CD4-positive, CD25-positive, alpha-beta regulatory T cell (primary cell): ENCODE data around the gene ENDOG. TPM values are rescaled to one million over a fixed set of nuclear protein-coding genes. Genes with fewer than 3 reads are reported as not detected.

Source experiments
- ATAC-seq, 2 donors: fragments of 150-1000 bp; cut with Tn5 transposase; one replicate each; pipeline ENCODE4 v1.10.0; 2021; ENCODE audit warnings: low read depth in 2 of 2, moderate number of reproducible peaks in 2 of 2, moderate library complexity in 1 of 2
- DNase-seq, 3 donors: peaks; one replicate each; pipeline versions ENCODE4 v3.0.0 to v3.0.0-alpha.2; 2012 to 2022; ENCODE audit warnings: mixed read lengths in 1 of 3
- H3K27ac ChIP-seq: one replicate; pipeline ENCODE4 v1.7.0; 2013; ENCODE audit warnings: mild to moderate bottlenecking, low read length; ENCODE audit not compliant: insufficient read depth, poor library complexity, severe bottlenecking
- H3K27me3 ChIP-seq: one replicate; pipeline ENCODE4 v1.7.0; 2013; ENCODE audit warnings: low read length; ENCODE audit not compliant: control insufficient read depth, insufficient read depth
- H3K36me3 ChIP-seq: one replicate; pipeline ENCODE4 v1.7.0; 2013; ENCODE audit warnings: mild to moderate bottlenecking, low read length, moderate library complexity; ENCODE audit not compliant: control insufficient read depth, insufficient read depth
- H3K4me1 ChIP-seq: 2 replicates; pipeline ENCODE4 v1.7.0; 2013; ENCODE audit warnings: mild to moderate bottlenecking, low read length; ENCODE audit not compliant: insufficient read depth, control insufficient read depth, poor library complexity, severe bottlenecking
- H3K4me3 ChIP-seq: one replicate; pipeline ENCODE4 v1.7.0; 2013; ENCODE audit warnings: low read depth, mild to moderate bottlenecking, low read length, moderate library complexity
- H3K9me3 ChIP-seq, 2 experiments: 1 replicate in 1 of 2; 2 replicates in 1 of 2; pipeline ENCODE4 v1.7.0; 2013; ENCODE audit warnings: low read length in 2 of 2, mild to moderate bottlenecking in 1 of 2, moderate library complexity in 1 of 2; ENCODE audit not compliant: control insufficient read depth in 2 of 2
- H3K27ac Mint-ChIP-seq, 3 donors: one replicate each; pipeline ENCODE4 v1.8.0; 2020 to 2022; ENCODE audit warnings: mild to moderate bottlenecking in 3 of 3, mixed read lengths in 3 of 3, moderate library complexity in 2 of 3
- H3K27me3 Mint-ChIP-seq: one replicate; pipeline ENCODE4 v1.8.0; 2022; ENCODE audit warnings: mild to moderate bottlenecking, mixed read lengths
- H3K36me3 Mint-ChIP-seq: one replicate; pipeline ENCODE4 v1.8.0; 2020; ENCODE audit warnings: mixed read lengths
- H3K4me1 Mint-ChIP-seq, 4 donors: one replicate each; pipeline ENCODE4 v1.8.0; 2020 to 2022; ENCODE audit warnings: mixed read lengths in 4 of 4, mild to moderate bottlenecking in 1 of 4
- H3K4me3 Mint-ChIP-seq, 4 donors: one replicate each; pipeline ENCODE4 v1.8.0; 2020 to 2022; ENCODE audit warnings: mild to moderate bottlenecking in 4 of 4, mixed read lengths in 4 of 4, moderate library complexity in 3 of 4
- H3K9me3 Mint-ChIP-seq, 7 donors: one replicate each; pipeline ENCODE4 v1.8.0; 2020 to 2022; ENCODE audit warnings: mixed read lengths in 7 of 7, mild to moderate bottlenecking in 3 of 7, moderate library complexity in 2 of 7
- polyA plus RNA-seq, 4 donors: library from polyadenylated mRNA; unstranded; fragments of 300-500 nt; fragmentation: Illumina TruSeq; gene quantifications; one replicate each; pipeline ENCODE4 v1.2.3, GENCODE V29; 2021
- total RNA-seq: library from RNA; stranded (reverse); gene quantifications from one replicate; pipeline ENCODE4 v1.2.3, GENCODE V29; 2022

The ENDOG gene
- total and polyA plus RNA-seq, 5 donors from 2014 or later: 9.6 to 20.6 (median 18.8) TPM

DNA sequence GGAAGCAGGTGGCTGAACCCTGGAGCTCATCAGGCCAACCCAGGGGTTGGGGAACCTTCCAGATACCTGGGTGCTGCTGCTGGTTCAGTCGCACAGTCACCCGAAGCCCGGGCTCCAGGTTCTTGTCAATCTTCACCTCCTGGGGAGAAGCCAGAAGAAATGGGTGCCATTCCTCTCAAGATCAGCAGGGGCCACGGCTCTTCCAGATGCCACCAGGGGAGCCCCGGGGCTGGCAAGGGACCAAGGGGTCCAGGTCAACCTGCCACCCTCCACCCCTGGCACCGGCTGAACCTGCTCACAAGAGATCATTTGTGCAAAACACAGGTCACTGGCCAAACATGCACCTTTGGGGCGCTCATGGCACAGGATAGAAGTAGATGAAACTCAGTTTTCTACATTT lies 6.6 kb downstream of the ENDOG start:
- H3K36me3 ChIP-seq: peaks cover 45% of the 10 kb centered on the region
- H3K27me3 Mint-ChIP-seq: no peaks in the 10 kb centered on the region
- H3K9me3 ChIP-seq: no peaks in the 10 kb centered on the region
- peaks cover 19% of the 10 kb centered on the region for H3K36me3 Mint-ChIP-seq
- H3K4me1 ChIP-seq: peaks cover 17% of the 10 kb centered on the region
- peak overlapping the region in 1 of 3 donors; percentile 64 for H3K27ac Mint-ChIP-seq
- H3K4me1 Mint-ChIP-seq: peaks cover 8 to 32% (median 10%) of the 10 kb centered on the region in 4 donors
- ATAC-seq (no peak), DNase-seq (no peak)
- H3K4me3 Mint-ChIP-seq: peak overlapping the region in 1 of 4 donors; percentile 71
- no peaks in the 10 kb centered on the region for H3K9me3 Mint-ChIP-seq
- H3K27me3 ChIP-seq: no peaks in the 10 kb centered on the region
- no peak overlapping the region for H3K27ac ChIP-seq
- H3K4me3 ChIP-seq: no peak overlapping the region

DNA sequence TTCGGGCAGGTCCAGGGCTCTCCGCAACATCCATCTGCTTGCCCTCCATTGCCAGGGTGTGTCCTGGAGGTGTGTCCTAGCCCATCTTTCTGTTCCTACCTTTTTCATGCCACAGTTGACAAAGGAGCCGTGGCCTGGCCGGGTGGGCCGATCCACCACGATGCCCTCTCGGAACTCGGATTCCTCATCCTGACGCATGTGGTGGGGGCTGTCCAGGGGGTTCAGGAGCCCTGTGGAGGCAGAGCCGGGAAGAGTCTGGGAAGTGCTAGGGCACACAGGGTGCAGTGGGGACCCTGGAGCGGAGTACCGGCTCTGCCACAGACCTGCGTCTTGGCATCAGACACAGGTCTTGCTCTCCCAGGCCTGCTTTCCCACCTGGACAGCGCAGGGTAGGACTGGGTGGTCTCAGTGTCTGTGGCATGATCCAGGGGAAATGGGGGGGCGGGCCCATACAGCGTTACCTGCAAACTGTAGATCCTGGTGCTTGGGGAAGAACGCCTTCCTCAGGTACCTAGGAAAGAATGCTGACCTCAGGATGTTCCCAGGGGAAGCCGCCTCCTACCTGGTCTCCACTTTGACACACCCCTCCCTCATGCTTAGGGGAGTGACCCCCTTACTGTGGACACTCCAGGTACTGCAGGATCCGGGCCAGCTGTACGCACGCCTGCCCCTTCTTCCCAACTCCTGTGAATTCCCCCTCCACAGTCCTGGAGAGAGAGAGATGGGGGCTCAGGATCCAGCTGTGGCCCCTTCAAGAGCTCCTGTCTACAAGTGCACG lies 7.8 kb downstream of the ENDOG start:
- Histone ChIP-seq H3K9me3 (no peaks in the 10 kb centered on the region), H3K36me3 (peaks cover 45% of the 10 kb centered on the region), H3K27me3 (no peaks in the 10 kb centered on the region), H3K4me1 (peaks cover 19% of the 10 kb centered on the region), H3K27ac (no peak overlapping the region), H3K4me3 (no peak overlapping the region)
- peak overlapping the region in 2 of 4 donors; percentile 15 to 98 for H3K4me3 Mint-ChIP-seq
- peaks cover 19% of the 10 kb centered on the region for H3K36me3 Mint-ChIP-seq
- DNase-seq (no peak), ATAC-seq (no peak)
- no peaks in the 10 kb centered on the region for H3K9me3 Mint-ChIP-seq
- no peak overlapping the region for H3K27ac Mint-ChIP-seq
- peaks cover 8 to 31% (median 11%) of the 10 kb centered on the region in 4 donors for H3K4me1 Mint-ChIP-seq
- H3K27me3 Mint-ChIP-seq: no peaks in the 10 kb centered on the region

DNA sequence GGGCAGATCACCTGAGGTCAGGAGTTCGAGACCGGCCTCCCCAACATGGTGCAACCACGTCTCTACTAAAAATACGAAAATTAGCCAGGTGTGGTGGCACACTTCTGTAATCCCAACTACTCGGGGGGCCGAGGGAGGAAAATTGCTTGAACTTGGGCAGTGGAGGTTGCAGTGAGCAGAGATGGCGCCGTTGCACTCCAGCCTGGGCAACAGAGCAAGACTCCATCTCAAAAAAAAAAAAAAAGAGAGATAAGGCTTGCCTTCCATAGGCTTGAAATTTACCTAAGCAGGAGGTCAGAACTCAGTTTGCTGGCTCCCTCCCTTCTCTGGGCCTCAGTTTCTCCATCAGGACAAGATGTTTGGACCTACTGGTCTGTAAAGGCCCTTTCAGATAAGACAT lies 10.0 kb downstream of the ENDOG start:
- Histone ChIP-seq H3K27me3 (no peaks in the 10 kb centered on the region), H3K9me3 (no peaks in the 10 kb centered on the region), H3K4me3 (peak overlapping the region; percentile 80), H3K27ac (peak overlapping the region; percentile 72), H3K36me3 (peaks cover 32% of the 10 kb centered on the region), H3K4me1 (peaks cover 19% of the 10 kb centered on the region)
- Mint-ChIP-seq H3K36me3 (peaks cover 16% of the 10 kb centered on the region), H3K4me3 (peak overlapping the region; percentile 70 to 98 (median 97)), H3K4me1 (peaks cover 8 to 26% (median 11%) of the 10 kb centered on the region in 4 donors), H3K9me3 (no peaks in the 10 kb centered on the region), H3K27ac (peak overlapping the region; percentile 93 to 95 (median 95)), H3K27me3 (no peaks in the 10 kb centered on the region)
- DNase-seq (no peak), ATAC-seq (no peak)

- Histone ChIP-seq H3K4me3 (peak overlapping the region; percentile 80), H3K27ac (peak overlapping the region; percentile 72), H3K9me3 (no peaks in the 10 kb centered on the region), H3K36me3 (peaks cover 31% of the 10 kb centered on the region), H3K27me3 (no peaks in the 10 kb centered on the region), H3K4me1 (peaks cover 19% of the 10 kb centered on the region)
- Mint-ChIP-seq H3K36me3 (peaks cover 16% of the 10 kb centered on the region), H3K27me3 (no peaks in the 10 kb centered on the region), H3K4me3 (peak overlapping the region; percentile 90 to 98 (median 97)), H3K27ac (peak overlapping the region; percentile 93 to 95 (median 95)), H3K9me3 (no peaks in the 10 kb centered on the region), H3K4me1 (peaks cover 8 to 26% (median 11%) of the 10 kb centered on the region in 4 donors)
- no peak for ATAC-seq
- no peak for DNase-seq
These were observed 10.6 kb downstream of the ENDOG start for GRCh38 chr9:128828719-128829452.

- peaks cover 8 to 26% (median 11%) of the 10 kb centered on the region in 4 donors for H3K4me1 Mint-ChIP-seq
- H3K4me3 Mint-ChIP-seq: peak within 1 kb of the TSS; percentile 90 to 98 (median 97)
- ATAC-seq (peak; percentile 99), DNase-seq (peak; percentile 92 to 95 (median 92))
- peaks cover 25% of the 10 kb centered on the region for H3K36me3 ChIP-seq
- H3K27me3 Mint-ChIP-seq: no peaks in the 10 kb centered on the region
- no peaks in the 10 kb centered on the region for H3K27me3 ChIP-seq
- peak within 1 kb of the TSS; percentile 80 for H3K4me3 ChIP-seq
- H3K27ac ChIP-seq: peak within 1 kb of the TSS; percentile 72
- H3K9me3 ChIP-seq: no peaks in the 10 kb centered on the region
- peak within 1 kb of the TSS; percentile 93 to 95 (median 95) for H3K27ac Mint-ChIP-seq
- H3K9me3 Mint-ChIP-seq: no peaks in the 10 kb centered on the region
- peaks cover 14% of the 10 kb centered on the region for H3K36me3 Mint-ChIP-seq
- H3K4me1 ChIP-seq: peaks cover 19% of the 10 kb centered on the region
These were observed 11.4 kb downstream of the ENDOG start, which contains the start of gene SPOUT1 for GRCh38 chr9:128829477-128830251. SPOUT1 (minus strand) TSS chr9:128829794; CDS start chr9:128829780, 14 bp downstream.

GRCh38 chr9:128833696-128834095 lies 15.4 kb downstream of the ENDOG start:
- H3K4me1 Mint-ChIP-seq: peaks cover 5 to 15% (median 9%) of the 10 kb centered on the region in 4 donors
- Histone ChIP-seq H3K27me3 (no peaks in the 10 kb centered on the region), H3K4me1 (peaks cover 14% of the 10 kb centered on the region), H3K9me3 (no peaks in the 10 kb centered on the region), H3K27ac (no peak overlapping the region), H3K36me3 (peaks cover 3% of the 10 kb centered on the region), H3K4me3 (no peak overlapping the region)
- no peak overlapping the region for H3K4me3 Mint-ChIP-seq
- no peaks in the 10 kb centered on the region for H3K27me3 Mint-ChIP-seq
- ATAC-seq: no peak
- DNase-seq: no peak
- H3K36me3 Mint-ChIP-seq: peaks cover 9% of the 10 kb centered on the region
- H3K9me3 Mint-ChIP-seq: no peaks in the 10 kb centered on the region
- no peak overlapping the region for H3K27ac Mint-ChIP-seq
